Skeletal muscle cell (primary cell): ENCODE results near the gene BRICD5.
"Not testable (repeated sequence)": the region's sequence is repeated elsewhere in the genome, so short reads cannot be mapped to it uniquely, and the experiment has no call there.

Experiments
- DNase-seq: peaks from one replicate; pipeline ENCODE4 v3.0.0-alpha.2; 2010; ENCODE audit warnings: low read depth
- H3K4me3 ChIP-seq: 2 replicates; pipeline ENCODE4 v1.5.1; 2011; ENCODE audit warnings: low read depth, mild to moderate bottlenecking, control low read depth, low read length, moderate library complexity

BRICD5 gene

GRCh38 chr16:2204416-2205103 is 6.1 kb downstream of the BRICD5 start:
- DNase-seq: no peak
- H3K4me3 ChIP-seq: peak overlapping the region; percentile 70

DNA sequence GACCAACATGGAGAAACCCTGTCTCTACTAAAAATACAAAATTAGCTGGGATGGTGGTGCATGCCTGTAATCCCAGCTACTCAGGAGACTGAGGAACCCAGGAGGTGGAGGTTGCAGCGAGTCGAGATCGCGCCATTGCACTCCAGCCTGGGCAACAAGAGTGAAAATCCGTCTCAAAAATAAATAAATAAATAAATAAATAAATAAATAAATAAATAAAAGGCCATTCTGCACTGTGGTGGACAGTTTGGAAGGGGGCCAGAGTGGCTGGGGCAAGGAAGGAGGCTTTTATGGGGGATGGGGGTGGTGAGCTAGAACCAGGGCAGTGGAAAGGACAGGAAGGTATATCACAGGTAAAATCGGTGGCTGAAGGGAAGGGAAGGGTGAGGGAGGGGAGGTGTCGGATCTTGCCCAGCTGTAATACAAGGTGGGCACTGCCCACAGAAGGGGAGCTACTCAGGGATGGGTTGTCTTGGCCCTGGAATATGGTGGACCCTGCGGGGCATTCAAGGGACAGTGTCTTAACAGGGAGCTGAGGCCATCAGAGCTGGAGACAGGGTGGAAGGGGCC is 7.5 kb downstream of the BRICD5 start:
- not testable (repeated sequence) for DNase-seq, H3K4me3 ChIP-seq

DNA sequence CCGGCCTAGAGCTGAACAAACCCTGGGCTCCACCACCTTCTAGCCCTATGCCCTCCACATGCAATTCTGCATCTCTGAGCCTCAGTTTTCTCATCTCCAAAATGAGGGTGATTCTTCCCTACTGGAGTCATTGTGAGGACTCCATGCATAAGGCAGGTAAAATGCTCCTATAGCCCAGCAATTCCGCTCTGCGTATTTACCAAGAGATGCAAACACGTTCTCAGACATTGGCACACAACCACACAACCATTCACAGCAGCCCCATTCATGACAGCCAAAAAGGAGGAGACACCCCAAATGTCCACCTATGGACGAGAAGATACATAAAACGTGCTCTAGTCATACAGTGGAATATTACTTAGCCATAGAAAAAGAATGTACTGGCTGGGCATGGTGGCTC is 10.3 kb downstream of the BRICD5 start:
- no peak for DNase-seq
- no peak overlapping the region for H3K4me3 ChIP-seq

DNA sequence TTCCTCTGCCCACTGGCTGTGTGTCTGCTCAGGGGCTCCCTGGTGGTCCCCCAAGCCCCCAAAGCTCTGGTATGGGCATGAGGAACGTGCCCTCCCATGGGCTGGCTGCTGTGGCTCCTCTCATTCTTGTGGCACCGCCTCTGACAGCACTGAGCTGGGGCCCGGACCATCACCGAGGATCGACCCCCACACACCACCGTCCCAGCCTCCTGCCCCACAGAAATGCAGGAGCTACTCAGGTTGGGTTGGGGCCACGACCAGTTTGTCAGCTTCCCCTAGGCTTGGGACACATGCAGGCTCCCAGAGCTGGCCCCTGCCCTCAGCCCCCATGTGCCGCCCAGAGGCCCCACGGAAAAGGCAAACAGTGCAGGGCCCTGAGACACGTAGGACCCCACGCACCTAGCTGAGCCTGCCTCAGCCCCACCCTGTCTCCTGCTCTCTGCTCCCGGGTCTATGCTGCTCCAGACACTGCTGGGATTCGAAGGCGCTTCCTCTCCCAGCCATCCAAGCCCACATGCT is 11.0 kb downstream of the BRICD5 start:
- H3K4me3 ChIP-seq: no peak overlapping the region
- no peak for DNase-seq

DNA sequence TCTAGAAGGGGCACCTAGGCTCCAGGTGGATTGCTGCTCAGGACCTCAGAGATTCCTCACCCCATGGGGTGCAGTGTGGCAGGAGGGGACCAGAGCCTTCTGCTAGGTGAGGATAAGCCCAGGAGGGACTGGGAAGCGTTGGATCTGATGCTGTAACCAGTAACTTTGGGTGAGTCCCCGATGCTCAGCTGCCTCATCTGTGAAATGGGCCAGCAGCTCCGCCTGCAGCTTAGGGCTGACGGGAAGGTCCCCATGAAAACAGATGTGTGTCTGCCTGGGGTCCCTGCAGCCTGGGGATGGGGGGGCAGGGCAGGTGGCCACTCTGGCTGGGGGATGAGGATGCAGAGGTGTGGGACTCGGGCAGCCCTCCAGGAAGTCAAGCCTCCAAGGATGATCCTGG is 11.6 kb downstream of the BRICD5 start:
- no peak for DNase-seq
- H3K4me3 ChIP-seq: no peak overlapping the region

- H3K4me3 ChIP-seq: no peak overlapping the region
- no peak for DNase-seq
These were observed 12.4 kb downstream of the BRICD5 start for GRCh38 chr16:2198283-2198682.

DNA sequence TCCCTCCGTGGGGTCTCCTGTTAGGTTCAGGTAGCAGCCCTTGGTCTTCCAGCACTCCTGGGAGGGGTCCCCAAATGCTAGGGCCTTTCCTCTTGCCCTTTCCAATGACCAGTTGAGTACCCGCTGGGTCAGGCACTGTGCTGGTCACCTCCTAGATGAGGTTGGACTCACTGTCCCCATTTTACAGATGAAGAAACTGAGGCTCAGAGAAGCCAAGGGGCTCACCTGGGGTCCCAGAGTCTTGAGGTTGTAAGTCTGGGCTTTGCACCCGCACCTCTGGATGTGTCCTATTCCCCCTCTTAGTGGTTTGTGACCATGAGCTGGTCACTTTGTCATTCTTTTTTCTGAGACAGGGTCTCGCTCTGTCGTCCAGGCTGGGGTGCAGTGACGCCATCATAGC is 12.9 kb downstream of the BRICD5 start:
- no peak overlapping the region for H3K4me3 ChIP-seq
- no peak for DNase-seq

GRCh38 chr16:2196981-2197511 is 13.6 kb downstream of the BRICD5 start:
- no peak for DNase-seq
- H3K4me3 ChIP-seq: peak overlapping the region; percentile 15

GRCh38 chr16:2196162-2196980 is 14.3 kb downstream of the BRICD5 start, which contains the start of gene CASKIN1:
CASKIN1 (minus strand) TSS chr16:2196605; CDS start chr16:2196432, 173 bp downstream.
- peak within 1 kb of the TSS; percentile 41 for H3K4me3 ChIP-seq

DNA sequence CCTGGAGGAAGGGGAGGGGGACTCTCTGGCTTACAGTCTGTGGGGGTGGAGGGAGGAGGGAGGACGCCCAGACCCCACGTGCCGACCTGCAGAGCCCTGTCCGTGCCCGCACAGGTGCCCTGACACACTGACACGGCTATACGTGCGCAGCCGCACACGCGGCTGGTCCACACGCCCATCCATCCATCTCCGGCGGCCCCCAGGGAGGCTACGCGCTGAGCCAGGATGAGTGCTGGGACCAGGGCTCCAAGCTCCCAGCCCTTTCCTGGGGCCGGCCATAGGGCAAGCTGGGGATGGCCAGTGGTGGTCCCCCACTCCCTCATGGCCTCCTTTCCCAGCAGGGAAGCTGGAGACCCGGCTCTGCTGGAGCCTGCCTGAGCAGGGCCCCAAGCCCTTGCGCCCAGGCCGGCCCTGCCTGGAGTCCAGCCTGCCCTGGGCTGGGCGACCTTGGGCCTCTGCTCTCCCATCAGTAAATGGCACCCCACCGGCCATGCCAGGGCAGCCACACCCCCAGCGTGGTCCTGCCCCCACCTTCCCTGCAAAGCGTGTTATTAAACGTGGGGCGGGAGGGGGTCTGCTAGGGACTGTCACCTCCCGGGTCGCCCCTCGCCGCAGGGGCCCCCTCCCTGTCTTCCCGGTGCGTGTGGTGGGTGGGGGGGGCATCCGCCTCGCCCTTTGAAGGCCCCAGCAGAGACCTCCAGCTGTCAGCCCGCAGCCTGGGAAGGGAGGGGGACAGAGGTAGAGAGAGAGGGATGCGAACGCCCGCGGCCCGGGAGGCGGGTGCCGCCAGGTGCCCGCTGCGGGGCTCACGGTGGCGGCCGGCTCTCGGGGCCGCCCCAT is 15.1 kb downstream of the BRICD5 start:
- no peak for DNase-seq
- peak overlapping the region; percentile 41 for H3K4me3 ChIP-seq

More at GRCh38 chr16:2196162-2196980, 14.3 kb downstream of the BRICD5 start, which contains the start of gene CASKIN1:
- no peak for DNase-seq

- no peak for DNase-seq
- H3K4me3 ChIP-seq: no peak overlapping the region
These were observed 15.8 kb downstream of the BRICD5 start for GRCh38 chr16:2194852-2195321.

DNA sequence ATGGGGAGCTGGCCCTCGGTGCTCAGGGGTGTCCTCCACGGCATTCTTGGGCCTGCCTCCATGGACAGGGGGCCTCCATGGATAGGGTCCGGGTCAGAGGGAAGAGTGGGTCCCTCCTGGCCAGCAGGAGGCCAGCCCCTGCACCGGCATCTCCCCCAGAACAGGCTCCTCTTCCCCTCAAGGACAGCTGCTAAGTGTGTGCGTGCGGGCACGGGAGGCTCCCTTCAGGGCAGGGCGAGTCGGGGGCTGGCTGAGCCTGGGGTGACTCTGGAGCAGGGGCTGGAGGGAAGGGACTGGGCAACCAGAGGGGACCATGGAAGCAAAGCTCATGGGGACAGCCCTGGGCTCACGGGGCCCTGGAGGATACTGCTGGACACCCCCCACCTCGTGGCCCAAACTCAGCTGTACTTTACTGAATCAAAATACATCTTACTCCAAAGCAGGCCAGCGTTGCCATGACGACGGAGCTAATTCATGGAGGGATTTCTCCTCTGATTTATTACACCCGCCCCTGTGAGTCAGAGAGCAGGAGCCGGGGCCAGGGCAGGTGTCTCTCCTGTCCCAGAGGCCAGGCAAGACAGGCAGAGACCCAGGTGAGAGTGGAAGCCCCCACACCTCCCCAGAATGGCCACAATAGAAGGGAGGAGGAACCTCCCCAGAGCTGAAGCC is 16.4 kb downstream of the BRICD5 start:
- DNase-seq: no peak

GRCh38 chr16:2191446-2191706 is 19.3 kb downstream of the BRICD5 start:
- H3K4me3 ChIP-seq: no peak overlapping the region
- no peak for DNase-seq

More for the DNA sequence above, 16.4 kb downstream of the BRICD5 start:
- no peak overlapping the region for H3K4me3 ChIP-seq

- H3K4me3 ChIP-seq: no peak overlapping the region
- no peak for DNase-seq
These were observed 19.8 kb downstream of the BRICD5 start for GRCh38 chr16:2190659-2191445.

- DNase-seq: no peak
- H3K4me3 ChIP-seq: no peak overlapping the region
These were observed 20.5 kb downstream of the BRICD5 start for GRCh38 chr16:2190002-2190658.

- H3K4me3 ChIP-seq: no peak overlapping the region
- DNase-seq: no peak
These were observed 21.3 kb downstream of the BRICD5 start for GRCh38 chr16:2189252-2189893.

DNA sequence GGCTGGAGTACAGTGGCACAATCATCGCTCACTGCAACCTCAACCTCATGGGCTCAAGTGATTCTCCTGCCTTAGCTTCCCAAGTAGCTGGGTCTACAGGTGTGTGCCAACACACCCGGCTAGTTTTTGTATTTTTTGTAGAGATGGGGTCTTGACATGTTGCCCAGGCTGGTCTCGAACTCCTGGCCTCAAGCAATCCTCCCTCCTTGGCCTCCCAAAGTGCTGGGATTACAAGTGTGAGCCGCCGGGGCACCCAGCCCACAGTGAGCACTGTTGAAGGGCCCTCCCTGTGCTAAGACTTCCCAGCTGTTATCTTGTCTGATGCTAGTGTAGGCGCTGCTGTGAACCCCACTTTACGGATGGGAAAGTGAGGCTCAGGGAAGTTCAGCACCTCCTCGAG is 22.3 kb downstream of the BRICD5 start:
- DNase-seq: no peak
- H3K4me3 ChIP-seq: no peak overlapping the region
